ENCODE results near the gene KRTAP5-9.

GRCh38 chr11:71542879-71543777, 5.1 kb upstream of the KRTAP5-9 start:
- TF ChIP-seq CTCF (IDR thresholded peaks at IDR 0.05; ENCODE audit: control extremely low read depth in 1 of 3, insufficient read depth in 1 of 3, low read depth in 1 of 3, low read length in 3 of 3) (no peak), ZNF274 (IDR thresholded peaks at IDR 0.05; ENCODE audit: borderline replicate concordance, extremely low read depth, low read length) (no peak), SIX5 (IDR thresholded peaks at IDR 0.05; ENCODE audit: low read depth, low read length) (no peak), EP300 (IDR thresholded peaks at IDR 0.05; ENCODE audit: borderline replicate concordance in 1 of 2, low read depth in 2 of 2, low read length in 2 of 2) (no peak), USF2 (IDR thresholded peaks at IDR 0.05; ENCODE audit: low read length) (no peak), EGR1 (IDR thresholded peaks at IDR 0.05; ENCODE audit: borderline replicate concordance, low read depth, low read length) (no peak), EZH2 (IDR thresholded peaks at IDR 0.05; ENCODE audit: low read depth, low read length, severe bottlenecking) (no peak)

Data from H1 (cell line).